GM18861 (cell line): Measurements from ENCODE around the gene GMEB2.
"Not testable (repeated sequence)": the region's sequence is repeated elsewhere in the genome, so short reads cannot be mapped to it uniquely, and the experiment has no call there.

Experiments
- ATAC-seq: cut with Tn5 transposase; IDR thresholded peaks from one replicate; pipeline ENCODE4 v1.9.1; 2021; ENCODE audit not compliant: unreplicated experiment

GMEB2 gene

GRCh38 chr20:63561624-63562396 is 65.1 kb downstream of the GMEB2 start:
- ATAC-seq: no peak

GRCh38 chr20:63560856-63561609 is 65.9 kb downstream of the GMEB2 start:
- ATAC-seq: no peak

GRCh38 chr20:63560333-63560805 is 66.5 kb downstream of the GMEB2 start:
- ATAC-seq: no peak

GRCh38 chr20:63559485-63560332 is 67.2 kb downstream of the GMEB2 start:
- ATAC-seq: not testable (repeated sequence)

GRCh38 chr20:63558804-63559484 is 68.0 kb downstream of the GMEB2 start:
- no peak for ATAC-seq

GRCh38 chr20:63557481-63557891 is 69.4 kb downstream of the GMEB2 start:
- ATAC-seq: no peak

GRCh38 chr20:63556873-63557478 is 69.9 kb downstream of the GMEB2 start:
- ATAC-seq: no peak

GRCh38 chr20:63555661-63556381 is 71.1 kb downstream of the GMEB2 start:
- ATAC-seq: no peak

GRCh38 chr20:63554361-63555278 is 72.3 kb downstream of the GMEB2 start:
- no peak for ATAC-seq

GRCh38 chr20:63553933-63554290 is 73.0 kb downstream of the GMEB2 start, which contains the start of gene FNDC11:
TSS of gene FNDC11 (plus strand) at chr20:63554159. CDS start at chr20:63555664, 1,505 bp downstream.
- ATAC-seq: peak; percentile 18

- ATAC-seq: peak; percentile 27
Measured at GRCh38 chr20:63553251-63553932, 73.5 kb downstream of the GMEB2 start.

- ATAC-seq: peak; percentile 40
Measured at GRCh38 chr20:63552481-63553249, 74.2 kb downstream of the GMEB2 start.

GRCh38 chr20:63551068-63551467 is 75.8 kb downstream of the GMEB2 start:
- ATAC-seq: no peak

GRCh38 chr20:63549679-63550282 is 77.1 kb downstream of the GMEB2 start:
- ATAC-seq: no peak

GRCh38 chr20:63549019-63549418 is 77.9 kb downstream of the GMEB2 start:
- no peak for ATAC-seq

- no peak for ATAC-seq
Measured at GRCh38 chr20:63548542-63548941, 78.4 kb downstream of the GMEB2 start.
